Activated CD4-positive, alpha-beta T cell treated with anti-CD3 and anti-CD28 coated beads, Interleukin-2, amount 50 U/mL, for 1 hour (primary cell): ENCODE data around the gene DYSF.

Source experiments
- DNase-seq: peaks from one replicate; pipeline ENCODE4 v3.0.0-alpha.2; 2020

Gene DYSF

GRCh38 chr2:71699428-71699827, 246.1 kb downstream of the DYSF start:
- no peak for DNase-seq

GRCh38 chr2:71700041-71700657, 246.8 kb downstream of the DYSF start:
- DNase-seq = no peak

GRCh38 chr2:71700658-71701397, 247.5 kb downstream of the DYSF start:
- DNase-seq = no peak

- no peak for DNase-seq
Observed at GRCh38 chr2:71702071-71702970, 249.0 kb downstream of the DYSF start.

- no peak for DNase-seq
Observed at GRCh38 chr2:71702971-71703898, 249.9 kb downstream of the DYSF start.

- no peak for DNase-seq
Observed at GRCh38 chr2:71704131-71704561, 250.8 kb downstream of the DYSF start.

- DNase-seq = no peak
Observed at GRCh38 chr2:71704688-71705087, 251.3 kb downstream of the DYSF start.

- no peak for DNase-seq
Observed at GRCh38 chr2:71705171-71705960, 252.0 kb downstream of the DYSF start.

GRCh38 chr2:71706121-71706520, 252.8 kb downstream of the DYSF start:
- no peak for DNase-seq

GRCh38 chr2:71706836-71707235, 253.5 kb downstream of the DYSF start:
- DNase-seq = no peak

- no peak for DNase-seq
Observed at GRCh38 chr2:71710367-71711132, 257.2 kb downstream of the DYSF start.

- no peak for DNase-seq
Observed at GRCh38 chr2:71711133-71711855, 257.9 kb downstream of the DYSF start.

GRCh38 chr2:71712158-71712818, 258.9 kb downstream of the DYSF start:
- DNase-seq = no peak

- DNase-seq = no peak
Observed at GRCh38 chr2:71713581-71714580, 260.5 kb downstream of the DYSF start.

- DNase-seq = no peak
Observed at GRCh38 chr2:71714601-71715240, 261.4 kb downstream of the DYSF start.

GRCh38 chr2:71715241-71715750, 261.9 kb downstream of the DYSF start:
- no peak for DNase-seq

- DNase-seq = no peak
Observed at GRCh38 chr2:71715951-71716696, 262.8 kb downstream of the DYSF start.
